NCI-H748 (cell line): ENCODE data around the gene BAD.
A peak's percentile ranks its signal among the peaks of the same experiment; 100 is the strongest.

Experiments
- DNase-seq: peaks from one replicate; lab custom pipeline; 2025; ENCODE audit not compliant: unreplicated experiment; lab: John Stamatoyannopoulos, UW

BAD gene

GRCh38 chr11:64281957-64282770, 2.3 kb downstream of the BAD start:
- DNase-seq, result no peak

DNA sequence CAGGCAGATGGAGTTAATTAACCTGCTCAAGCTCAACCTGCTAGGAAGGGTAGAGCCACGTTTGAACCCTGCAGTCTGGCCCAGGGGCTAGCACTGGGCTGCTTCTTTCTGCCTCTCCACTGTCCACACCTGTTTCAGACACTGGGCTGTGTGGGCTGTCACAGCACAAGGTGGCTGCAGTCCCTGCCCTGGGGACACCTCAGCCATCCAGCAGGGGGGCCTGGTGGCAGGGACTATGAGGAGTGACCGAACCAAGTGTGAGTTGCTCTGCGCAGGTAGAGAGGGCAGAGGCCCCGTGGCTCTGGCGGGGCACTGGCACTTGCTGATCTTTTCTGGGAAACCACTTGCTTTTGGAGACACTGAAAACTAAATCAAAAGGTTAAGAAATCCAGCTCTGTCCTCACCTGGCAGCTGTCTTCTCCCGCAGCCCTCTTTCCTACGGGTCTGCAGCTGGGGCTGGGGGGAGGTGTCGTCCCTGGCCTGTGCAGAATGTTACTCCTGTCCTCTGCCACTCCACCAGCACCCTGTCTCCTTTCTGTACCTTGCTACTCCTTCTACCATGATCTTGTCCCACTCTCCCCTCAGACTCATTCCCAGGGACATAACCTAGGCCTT, 5.8 kb downstream of the BAD start:
- DNase-seq, result no peak

DNA sequence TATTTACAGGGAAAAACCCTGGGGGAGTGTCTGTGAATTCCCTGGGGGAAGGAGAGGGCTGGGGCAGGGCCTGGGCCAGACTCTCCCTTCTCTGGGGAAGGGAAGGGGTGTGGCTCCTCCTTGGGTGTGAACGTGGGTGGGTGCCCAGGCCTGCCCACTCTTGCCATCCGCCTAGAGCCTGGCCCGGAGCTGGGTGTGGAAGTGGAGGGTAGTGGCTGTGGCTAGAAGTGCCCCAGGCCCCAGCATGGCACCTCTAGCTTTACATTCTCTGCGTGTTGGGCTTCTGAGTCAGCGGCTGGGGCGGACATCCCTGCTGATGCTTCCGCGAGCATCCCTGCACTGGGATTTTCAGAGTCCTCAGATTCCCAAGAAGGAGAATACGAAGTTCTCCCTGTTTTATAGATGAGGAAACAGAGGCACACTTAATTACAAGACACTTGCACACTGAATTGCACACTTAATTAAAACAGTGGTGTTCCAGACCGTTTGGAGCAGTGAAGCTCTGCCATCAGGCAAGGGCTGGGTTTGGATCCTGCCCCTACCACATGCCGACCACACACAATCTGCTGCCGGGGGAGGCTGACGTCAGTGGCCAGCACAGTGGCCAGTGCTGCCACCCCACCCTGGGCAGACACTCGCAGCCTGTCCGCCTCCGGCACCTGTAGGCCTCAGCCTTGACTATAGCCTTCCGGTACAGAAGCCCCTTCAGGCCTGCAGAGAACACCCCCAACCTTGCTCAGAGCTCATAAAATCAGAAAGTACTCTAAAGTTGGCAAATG, 7.6 kb downstream of the BAD start:
- DNase-seq, result no peak

DNA sequence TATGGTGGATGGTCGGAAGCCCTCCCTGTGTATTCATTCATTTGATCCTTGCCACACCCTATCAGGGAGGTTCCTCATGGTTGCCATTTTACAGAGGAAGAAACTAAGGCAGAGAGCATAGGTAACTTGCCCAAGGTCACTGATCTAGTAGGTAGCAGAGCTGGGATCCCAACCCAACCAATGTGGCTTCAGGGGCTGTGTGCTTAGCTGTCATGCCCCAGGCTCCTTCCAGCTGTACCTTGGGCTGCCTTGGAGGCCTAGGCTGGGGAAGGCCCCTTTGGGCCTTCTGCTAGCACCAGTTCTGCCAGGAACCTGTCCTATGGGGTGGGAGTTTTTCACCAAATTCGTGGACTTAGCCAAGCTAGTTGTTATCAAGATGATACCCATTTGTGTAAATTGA, 8.6 kb downstream of the BAD start:
- DNase-seq, result no peak

DNA sequence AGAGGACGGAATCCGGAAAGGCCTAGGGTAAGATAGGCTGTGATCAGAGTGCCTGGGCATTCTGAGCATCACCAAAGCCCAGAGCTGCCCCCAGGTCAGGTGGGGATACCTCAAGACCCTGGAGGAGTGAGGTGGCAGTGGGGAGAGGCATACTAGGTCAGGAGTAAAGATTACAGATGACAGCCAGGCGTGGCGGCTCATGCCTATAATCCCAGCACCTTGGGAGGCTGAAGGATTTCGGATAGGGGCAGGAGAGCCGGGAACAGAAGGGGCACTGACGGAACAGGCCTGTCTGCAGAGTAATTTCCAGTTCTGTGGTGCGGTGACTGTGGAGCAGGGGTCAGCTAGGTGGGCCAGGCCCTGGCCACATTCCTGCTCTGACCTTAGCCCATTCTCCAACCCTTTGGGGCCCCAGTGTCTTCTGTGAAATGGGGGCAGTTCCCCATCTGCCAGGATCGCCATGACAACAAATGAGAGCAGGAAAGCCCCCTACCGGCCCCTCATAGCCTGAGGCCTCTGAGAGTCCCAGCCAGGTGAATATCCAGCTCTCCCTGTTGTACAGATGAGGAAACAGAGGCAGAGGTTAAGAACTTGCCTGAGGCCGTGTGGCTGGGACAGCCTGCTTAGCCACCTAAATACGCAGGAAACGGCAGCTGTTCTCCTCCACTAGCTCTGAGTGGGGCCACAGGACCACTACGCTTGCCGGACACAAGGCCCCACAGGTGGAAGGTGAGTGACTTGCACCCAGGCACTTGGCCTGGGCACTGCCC, 9.2 kb downstream of the BAD start:
- DNase-seq, result no peak

DNA sequence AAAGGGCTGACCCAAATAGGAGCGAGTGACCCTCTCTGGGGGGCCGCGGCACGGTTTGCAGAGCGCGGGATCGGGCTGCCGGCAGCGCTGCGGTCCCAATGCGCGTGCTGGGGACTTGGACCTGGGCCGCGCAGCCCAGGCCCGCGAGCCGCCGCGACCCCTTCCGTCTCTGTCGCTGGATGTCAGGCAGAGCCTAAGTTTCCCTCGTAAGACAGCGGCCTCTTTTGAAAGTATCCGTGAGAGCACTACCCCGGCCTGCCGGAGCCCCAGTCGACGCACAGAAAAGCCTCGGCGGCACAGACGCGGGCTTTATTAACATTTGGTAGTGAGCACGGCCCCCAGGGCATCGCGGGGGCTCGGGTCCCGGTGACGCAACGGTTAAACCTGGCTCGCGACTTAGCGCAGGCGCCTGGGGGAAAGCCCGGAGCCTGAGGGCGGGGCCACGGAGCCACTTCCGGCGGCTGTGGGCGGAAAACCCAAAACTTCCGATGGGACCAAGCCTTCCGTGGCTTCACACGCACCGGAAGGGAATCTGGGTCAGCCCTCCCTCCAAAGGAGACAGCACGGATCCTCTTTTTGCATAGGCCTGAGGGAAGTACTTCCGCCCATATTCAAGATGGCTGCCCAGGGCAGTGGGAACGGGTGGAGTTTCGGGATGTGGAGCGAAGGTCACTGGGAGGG, 14.8 kb downstream of the BAD start:
- peak; percentile 100 for DNase-seq

DNA sequence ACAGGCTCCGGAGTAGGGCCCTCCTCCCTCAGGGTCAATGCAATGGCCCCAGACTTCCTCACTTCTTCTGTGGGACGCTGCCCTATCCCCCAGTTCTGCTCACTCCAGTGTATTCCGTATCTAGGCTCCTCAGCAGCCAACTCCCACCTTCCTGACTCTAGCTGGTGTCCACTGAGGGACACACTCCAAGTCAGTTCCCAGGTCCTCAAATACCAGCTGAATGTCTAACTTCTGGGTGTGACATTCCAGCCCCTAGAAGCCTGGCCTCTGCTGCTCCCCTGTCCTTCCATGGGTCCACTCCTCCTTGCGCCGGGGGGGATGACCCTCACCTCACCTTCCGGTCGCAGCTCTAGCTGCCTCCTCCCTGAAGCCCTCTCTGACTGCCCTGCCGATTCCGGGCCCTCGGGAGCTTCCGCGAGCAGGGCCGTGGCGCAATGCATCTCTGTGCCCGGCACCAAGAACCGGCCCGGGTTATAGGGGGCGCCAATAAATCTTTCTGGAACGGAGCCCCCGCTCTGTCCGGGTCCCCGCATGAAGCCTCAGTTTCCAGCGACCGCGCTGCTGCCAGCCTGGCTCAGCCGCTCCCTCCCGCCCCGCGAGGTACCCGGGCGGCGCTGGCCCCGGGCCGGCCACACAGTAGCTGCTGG, 15.4 kb downstream of the BAD start:
- peak; percentile 52 for DNase-seq

DNA sequence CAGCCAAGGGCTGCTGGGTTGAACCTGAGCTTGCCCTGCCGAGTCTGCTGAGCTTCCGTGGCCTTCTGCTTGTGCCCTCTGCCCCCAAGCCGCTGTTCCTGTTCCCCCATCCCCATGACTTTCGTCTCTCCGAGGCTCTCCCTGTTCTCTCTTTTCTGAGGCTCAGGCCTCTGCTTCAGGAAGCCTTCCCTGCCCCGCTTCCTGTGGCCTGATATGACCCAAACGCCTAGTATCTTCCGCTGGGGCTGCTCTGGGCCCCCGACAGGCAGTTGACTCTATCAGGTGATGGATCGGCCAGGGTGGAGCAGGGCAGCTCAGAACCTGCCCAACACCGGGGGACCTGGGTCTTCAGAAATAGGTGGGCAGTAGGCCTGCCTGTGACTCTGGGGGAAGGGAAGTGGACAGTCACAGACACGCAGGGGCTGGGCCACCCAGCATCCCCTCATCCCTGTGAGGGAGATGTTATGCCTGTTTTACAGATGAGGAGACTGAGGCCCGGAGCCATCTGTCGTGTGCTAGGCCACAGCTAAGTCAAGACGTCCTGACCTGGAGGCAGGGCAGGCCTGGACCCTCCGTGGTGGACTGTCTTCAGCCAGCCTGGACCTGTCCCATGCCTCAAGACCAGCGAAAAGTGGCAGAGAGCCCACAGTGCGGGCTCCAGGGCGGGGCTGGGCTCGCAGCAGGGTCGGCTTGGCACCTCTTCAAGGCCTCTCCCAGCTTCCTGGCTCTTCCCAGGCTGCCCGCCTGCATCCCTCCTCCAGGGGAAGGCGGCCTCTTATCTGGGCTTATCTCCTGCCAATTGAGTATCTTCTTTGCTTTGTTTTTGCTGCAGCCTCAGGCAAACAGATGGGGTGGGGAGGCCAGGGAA, 16.2 kb downstream of the BAD start:
- peak; percentile 39 for DNase-seq

GRCh38 chr11:64267207-64267945, 17.1 kb downstream of the BAD start:
- DNase-seq, result no peak

DNA sequence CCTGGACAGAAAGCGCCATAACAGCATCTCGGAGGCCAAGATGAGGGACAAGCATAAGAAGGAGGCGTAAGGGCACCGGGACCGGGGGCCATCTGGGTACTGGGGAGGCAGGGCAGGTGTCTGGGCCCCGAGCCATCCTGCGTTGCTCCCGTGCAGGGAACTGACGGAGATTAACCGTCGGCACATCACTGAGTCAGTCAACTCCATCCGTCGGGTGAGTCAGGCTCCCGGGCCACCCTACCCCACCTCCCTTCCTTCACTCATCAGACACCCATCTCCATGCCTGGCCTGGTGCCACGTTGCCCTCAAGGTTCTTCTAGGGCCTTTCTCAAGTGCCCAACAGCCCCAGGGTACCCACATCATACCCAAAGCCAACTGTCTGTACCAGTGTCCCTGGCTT, 18.1 kb downstream of the BAD start:
- DNase-seq, result no peak

- DNase-seq, result no peak
Observed at GRCh38 chr11:64265176-64266160, 19.0 kb downstream of the BAD start.

DNA sequence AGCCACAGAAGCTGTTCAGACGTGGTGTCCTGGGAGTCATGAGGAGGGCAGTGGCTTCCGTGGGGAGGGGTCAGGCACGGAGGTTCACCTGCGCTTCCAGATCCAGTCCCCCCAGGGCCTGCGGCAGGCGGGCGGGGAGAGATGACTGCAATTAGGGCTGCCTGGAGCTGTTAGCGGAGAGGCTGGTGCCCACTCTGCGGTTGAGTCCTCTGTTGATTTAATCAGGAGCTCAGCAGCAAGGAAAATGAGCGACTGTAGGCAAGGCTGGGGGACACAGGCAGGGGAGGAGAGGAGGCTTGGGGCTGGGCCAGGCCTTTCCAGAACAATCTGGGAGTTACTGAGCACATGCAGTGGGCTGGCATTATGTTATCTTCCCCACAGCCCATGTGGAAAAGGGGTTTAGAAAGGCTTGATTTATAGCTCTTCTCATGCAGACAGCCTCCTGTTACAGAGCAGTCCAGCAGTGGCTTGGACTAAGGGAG, 20.1 kb downstream of the BAD start:
- no peak for DNase-seq

DNA sequence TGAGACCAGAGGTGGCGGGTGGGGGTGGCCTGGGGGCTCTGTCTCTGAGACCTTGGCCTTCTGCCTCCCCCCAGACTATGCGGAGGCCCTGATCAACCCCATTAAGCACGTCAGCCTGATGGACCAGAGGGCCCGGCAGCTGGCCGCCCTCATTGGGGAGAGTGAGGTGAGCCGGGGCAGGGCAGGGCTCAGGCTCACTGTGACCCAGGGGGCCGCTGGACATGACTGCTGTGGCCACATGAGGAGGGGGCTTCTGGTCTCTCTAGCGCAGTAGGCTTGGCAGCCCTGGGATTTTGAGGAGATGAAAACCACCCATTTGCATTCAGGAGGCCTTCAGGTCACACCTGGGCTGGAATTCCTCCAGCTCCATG, 20.5 kb downstream of the BAD start:
- no peak for DNase-seq

GRCh38 chr11:64263021-64263946, 21.2 kb downstream of the BAD start:
- no peak for DNase-seq

DNA sequence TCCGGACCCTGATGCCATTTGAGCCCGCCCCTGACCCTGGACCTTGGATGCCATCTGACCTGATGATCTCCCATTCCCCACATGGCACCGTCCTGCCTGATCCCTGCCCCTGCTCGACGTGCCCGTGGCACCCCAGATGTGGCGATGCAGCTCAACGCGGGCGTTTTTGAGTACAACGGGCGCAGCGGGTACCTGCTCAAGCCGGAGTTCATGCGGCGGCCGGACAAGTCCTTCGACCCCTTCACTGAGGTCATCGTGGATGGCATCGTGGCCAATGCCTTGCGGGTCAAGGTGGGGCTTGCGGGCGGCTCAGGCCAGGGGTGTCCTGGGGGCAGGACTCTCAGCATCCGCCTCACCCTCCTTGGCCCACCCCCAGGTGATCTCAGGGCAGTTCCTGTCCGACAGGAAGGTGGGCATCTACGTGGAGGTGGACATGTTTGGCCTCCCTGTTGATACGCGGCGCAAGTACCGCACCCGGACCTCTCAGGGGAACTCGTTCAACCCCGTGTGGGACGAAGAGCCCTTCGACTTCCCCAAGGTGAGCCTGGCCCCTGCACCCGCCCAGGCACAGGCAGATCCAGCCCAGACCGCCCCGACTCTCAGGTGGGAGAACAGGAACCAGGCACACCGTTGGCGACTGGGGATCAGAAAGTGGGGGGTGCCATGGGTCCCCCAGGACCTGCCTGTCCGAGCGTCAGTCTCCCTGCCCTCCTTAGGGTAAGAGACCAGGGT, 22.0 kb downstream of the BAD start:
- DNase-seq, result no peak
